DND-41 (cell line): Measurements from ENCODE around the gene DEPP1.

Experiments used
- ATAC-seq: fragments of 200-7000 bp; cut with Tn5 transposase; 3 replicates; pipeline ENCODE4 v1.9.1; 2021; ENCODE audit warnings: low read depth; ENCODE audit not compliant: insufficient read depth
- DNase-seq: peaks from one replicate; pipeline ENCODE4 v3.0.0-alpha.2; 2020
- H2AFZ ChIP-seq: 2 replicates; pipeline ENCODE4 v1.6.0; 2012; ENCODE audit warnings: low read depth, low read length
- H3K27ac ChIP-seq: 2 replicates; pipeline ENCODE4 v1.5.1; 2012; ENCODE audit warnings: low read length, inconsistent platforms
- H3K27me3 ChIP-seq: fragments of 200-600 bp; sonication (generic); 2 replicates; pipeline ENCODE4 v1.6.0; 2012; ENCODE audit warnings: low read length, mild to moderate bottlenecking, inconsistent platforms; ENCODE audit not compliant: insufficient read depth, poor library complexity
- H3K36me3 ChIP-seq: 2 replicates; pipeline ENCODE4 v1.5.1; 2012; ENCODE audit warnings: low read length, inconsistent platforms; ENCODE audit not compliant: insufficient read depth
- H3K4me1 ChIP-seq: 2 replicates; pipeline ENCODE4 v1.5.1; 2012; ENCODE audit warnings: mild to moderate bottlenecking, low read length; ENCODE audit not compliant: insufficient read depth
- H3K4me2 ChIP-seq: 2 replicates; pipeline ENCODE4 v1.6.0; 2012; ENCODE audit warnings: mild to moderate bottlenecking, moderate library complexity, low read length, inconsistent platforms; ENCODE audit not compliant: insufficient read depth
- H3K4me3 ChIP-seq, 2 experiments: fragments of 200-600 bp in 1 of 2; shearing (Covaris generic) in 1 of 2; 2 replicates each; pipeline ENCODE4 v1.5.1; 2012 to 2016; ENCODE audit warnings: inconsistent platforms in 2 of 2, low read length in 2 of 2, mild to moderate bottlenecking in 2 of 2, low read depth in 1 of 2, moderate library complexity in 1 of 2
- H3K79me2 ChIP-seq: 2 replicates; pipeline ENCODE4 v1.6.0; 2012; ENCODE audit warnings: low read length, inconsistent platforms; ENCODE audit not compliant: insufficient read depth
- H3K9ac ChIP-seq: 2 replicates; pipeline ENCODE4 v1.6.0; 2012; ENCODE audit warnings: low read depth, mild to moderate bottlenecking, inconsistent platforms, low read length, moderate library complexity
- H3K9me3 ChIP-seq: 2 replicates; pipeline ENCODE4 v1.5.1; 2012; ENCODE audit warnings: low read length, moderate library complexity, mild to moderate bottlenecking, inconsistent platforms; ENCODE audit not compliant: insufficient read depth, severe bottlenecking
- H4K20me1 ChIP-seq: 2 replicates; pipeline ENCODE4 v1.6.0; 2012; ENCODE audit warnings: low read length; ENCODE audit not compliant: insufficient read depth
- CTCF ChIP-seq: IDR thresholded peaks from 2 replicates; pipeline ENCODE4 v1.5.1; 2012; ENCODE audit warnings: borderline replicate concordance, low read length, moderate library complexity, mild to moderate bottlenecking; ENCODE audit not compliant: poor library complexity, severe bottlenecking; ENCODE audit errors: extremely low read depth
- EZH2 ChIP-seq: IDR thresholded peaks from 3 replicates; pipeline ENCODE4 v1.6.1; 2012; ENCODE audit warnings: borderline replicate concordance, low read depth, mild to moderate bottlenecking, moderate library complexity, low read length, inconsistent platforms; ENCODE audit not compliant: severe bottlenecking

Gene DEPP1

DNA sequence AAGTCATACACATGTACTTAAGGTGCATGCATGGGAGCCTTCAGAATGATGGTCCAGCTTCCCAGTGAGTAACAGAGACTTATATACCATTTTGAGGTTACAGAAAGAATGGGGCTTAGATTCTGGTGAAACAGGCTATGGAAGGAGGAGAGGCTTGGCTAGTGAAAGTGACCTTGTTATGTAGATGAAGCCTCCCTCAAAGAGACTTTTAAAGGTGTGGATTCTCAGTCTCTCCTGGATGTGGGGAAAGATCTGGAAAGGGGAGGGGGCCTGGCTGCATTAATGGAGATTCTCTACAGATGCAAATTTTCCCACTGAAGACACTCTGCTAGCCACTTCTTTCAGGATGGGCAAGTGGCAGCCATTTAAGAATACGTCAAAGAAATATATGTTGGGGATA is 13.5 kb downstream of the DEPP1 start:
- no peak overlapping the region for H3K4me3 ChIP-seq
- H3K27ac ChIP-seq, result no peak overlapping the region
- TF ChIP-seq EZH2 (no peak), CTCF (no peak)
- no peak overlapping the region for H3K4me2 ChIP-seq
- ATAC-seq (no peak), DNase-seq (no peak)
- no peaks in the 10 kb centered on the region for H4K20me1 ChIP-seq
- H3K36me3 ChIP-seq, result no peaks in the 10 kb centered on the region
- no peak overlapping the region for H2AFZ ChIP-seq
- H3K9ac ChIP-seq, result no peak overlapping the region
- no peaks in the 10 kb centered on the region for H3K27me3 ChIP-seq
- H3K79me2 ChIP-seq, result no peaks in the 10 kb centered on the region
- peaks cover 32% of the 10 kb centered on the region for H3K4me1 ChIP-seq
- no peaks in the 10 kb centered on the region for H3K9me3 ChIP-seq

DNA sequence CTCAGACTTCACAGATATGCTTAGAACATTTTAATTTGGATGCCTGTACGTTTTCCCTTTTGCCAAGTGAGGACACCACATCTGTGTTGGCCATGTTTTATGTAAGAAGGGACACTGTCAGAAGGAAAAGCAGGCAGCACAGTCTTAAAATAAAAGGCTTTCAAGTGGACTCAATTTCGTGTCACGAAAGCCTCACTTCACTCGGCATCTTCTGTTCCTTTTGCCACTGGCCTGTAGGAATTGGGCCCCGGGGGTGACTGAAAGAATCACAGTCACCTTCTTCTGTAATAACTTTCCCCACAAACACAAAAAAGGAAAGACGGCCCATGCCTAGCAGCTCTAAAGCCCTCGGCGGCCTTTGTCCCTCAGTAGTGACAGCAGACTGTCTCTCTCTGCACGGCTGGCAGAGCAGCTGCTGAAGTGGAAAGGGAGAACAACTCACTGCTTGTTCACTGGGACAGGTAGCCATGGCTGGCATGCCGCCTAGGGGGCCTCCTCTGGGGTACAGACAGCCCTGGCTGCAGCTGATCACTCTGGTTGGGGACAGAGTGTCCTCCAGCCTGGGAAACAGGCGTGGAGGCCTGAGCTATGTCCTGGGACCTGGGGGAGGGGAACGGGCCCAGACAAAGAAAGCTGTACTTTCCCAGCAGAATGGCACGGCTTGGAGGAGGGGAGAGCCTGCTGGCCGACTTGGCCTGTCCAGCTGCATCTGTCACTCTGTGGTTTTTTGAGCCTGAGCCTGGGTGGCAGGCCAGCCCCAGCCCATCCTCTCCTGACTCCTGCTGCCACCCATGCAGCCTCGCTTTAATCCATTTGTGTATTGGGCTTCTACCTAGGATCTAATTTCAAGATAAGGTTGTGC is 14.6 kb downstream of the DEPP1 start:
- Histone ChIP-seq H3K4me3 (no peak overlapping the region), H3K4me1 (peaks cover 34% of the 10 kb centered on the region), H3K9me3 (no peaks in the 10 kb centered on the region), H3K36me3 (no peaks in the 10 kb centered on the region), H3K9ac (no peak overlapping the region), H3K27ac (no peak overlapping the region), H3K79me2 (peaks cover 4% of the 10 kb centered on the region; the same call in 1 of the 2 replicates), H3K4me2 (no peak overlapping the region), H3K27me3 (no peaks in the 10 kb centered on the region), H2AFZ (no peak overlapping the region), H4K20me1 (no peaks in the 10 kb centered on the region)
- TF ChIP-seq EZH2 (no peak), CTCF (no peak)
- no peak for ATAC-seq
- no peak for DNase-seq

DNA sequence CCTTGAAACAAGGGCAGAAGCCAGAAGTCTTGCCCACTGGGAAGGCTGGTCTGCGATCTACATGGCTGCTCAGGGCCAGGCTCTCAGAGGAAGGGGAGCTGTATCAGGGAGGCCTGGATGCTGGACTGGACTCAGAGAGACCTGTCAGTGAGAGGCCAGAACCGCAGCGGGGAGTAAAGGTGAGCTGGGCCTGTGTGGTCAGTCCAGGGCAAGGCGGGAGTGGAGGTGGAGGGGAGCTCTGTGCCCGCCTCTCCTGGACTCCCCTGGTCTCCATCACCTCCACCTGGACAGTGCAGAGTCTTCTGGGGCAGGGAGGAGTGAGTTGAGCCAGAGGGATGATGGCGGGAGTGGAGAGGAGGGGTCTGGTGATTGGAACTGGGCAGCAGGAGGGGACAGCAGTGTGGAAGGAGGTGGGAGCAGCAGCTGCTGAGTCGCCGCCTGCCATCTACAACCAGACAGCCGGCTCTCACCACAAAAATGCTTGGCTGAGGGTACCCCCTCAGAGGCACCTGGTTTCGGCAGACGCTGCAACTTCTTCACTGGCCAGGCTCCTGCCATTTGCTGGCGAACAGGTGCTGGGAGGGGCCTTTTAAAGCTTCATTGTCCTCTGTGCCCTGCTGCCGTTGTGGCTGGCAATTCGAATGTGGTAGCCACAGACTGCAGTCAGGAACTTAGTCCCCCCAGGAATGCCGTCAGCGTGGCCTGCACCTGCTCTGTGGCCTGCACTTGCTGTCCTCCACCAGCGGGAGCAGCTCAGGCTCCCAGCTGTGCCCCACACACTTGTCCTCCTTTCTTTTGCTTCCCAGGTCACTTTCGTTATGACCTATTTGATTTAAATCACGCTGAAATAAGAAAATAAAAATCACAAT is 15.5 kb downstream of the DEPP1 start:
- no peak overlapping the region for H2AFZ ChIP-seq
- DNase-seq, result peak; percentile 38

More for the DNA sequence above, 15.5 kb downstream of the DEPP1 start:
- Histone ChIP-seq H3K4me1 (peaks cover 34% of the 10 kb centered on the region), H4K20me1 (no peaks in the 10 kb centered on the region), H3K27ac (no peak overlapping the region), H3K36me3 (no peaks in the 10 kb centered on the region), H3K4me3 (no peak overlapping the region), H3K27me3 (no peaks in the 10 kb centered on the region), H3K9me3 (no peaks in the 10 kb centered on the region), H3K4me2 (no peak overlapping the region), H3K79me2 (peaks cover 10% of the 10 kb centered on the region; the same call in 1 of the 2 replicates), H3K9ac (no peak overlapping the region)
- ATAC-seq, result no peak
- peak; percentile 51 for TF ChIP-seq CTCF
- TF ChIP-seq EZH2, result no peak
